ENCODE measurements around the gene NOTCH4. TPM values are rescaled to one million over a fixed set of nuclear protein-coding genes. Genes with fewer than 3 reads are reported as not detected.

The NOTCH4 gene
- total RNA-seq, 1 donor from 2014 or later, result 1.4 TPM

- Mint-ChIP-seq H3K27ac (ENCODE audit: unreplicated experiment) (peak overlapping the region; percentile 72), H3K36me3 (ENCODE audit: low read depth) (peaks cover 17% of the 10 kb centered on the region), H3K4me1 (ENCODE audit: low read depth) (peaks cover 49% of the 10 kb centered on the region), H3K4me3 (ENCODE audit: unreplicated experiment) (no peak overlapping the region), H3K9me3 (ENCODE audit: low read depth) (no peaks in the 10 kb centered on the region), H3K27me3 (ENCODE audit: low read depth) (no peaks in the 10 kb centered on the region)
- TF ChIP-seq CTCF (IDR thresholded peaks at IDR 0.05), result no peak
- DNase-seq (ENCODE audit: low spot score), result no peak
These were observed 50.7 kb downstream of the NOTCH4 start for GRCh38 chr6:32173051-32173727.

GRCh38 chr6:32171234-32171633 is 52.6 kb downstream of the NOTCH4 start:
- H3K27me3 Mint-ChIP-seq (ENCODE audit: low read depth), result no peaks in the 10 kb centered on the region
- no peak overlapping the region for H3K4me3 Mint-ChIP-seq (ENCODE audit: unreplicated experiment)
- DNase-seq (ENCODE audit: low spot score), result peak; percentile 48
- H3K9me3 Mint-ChIP-seq (ENCODE audit: low read depth), result no peaks in the 10 kb centered on the region
- H3K36me3 Mint-ChIP-seq (ENCODE audit: low read depth), result peaks cover 22% of the 10 kb centered on the region
- TF ChIP-seq CTCF (IDR thresholded peaks at IDR 0.05), result no peak
- peaks cover 37% of the 10 kb centered on the region for H3K4me1 Mint-ChIP-seq (ENCODE audit: low read depth)
- no peak overlapping the region for H3K27ac Mint-ChIP-seq (ENCODE audit: unreplicated experiment)

DNA sequence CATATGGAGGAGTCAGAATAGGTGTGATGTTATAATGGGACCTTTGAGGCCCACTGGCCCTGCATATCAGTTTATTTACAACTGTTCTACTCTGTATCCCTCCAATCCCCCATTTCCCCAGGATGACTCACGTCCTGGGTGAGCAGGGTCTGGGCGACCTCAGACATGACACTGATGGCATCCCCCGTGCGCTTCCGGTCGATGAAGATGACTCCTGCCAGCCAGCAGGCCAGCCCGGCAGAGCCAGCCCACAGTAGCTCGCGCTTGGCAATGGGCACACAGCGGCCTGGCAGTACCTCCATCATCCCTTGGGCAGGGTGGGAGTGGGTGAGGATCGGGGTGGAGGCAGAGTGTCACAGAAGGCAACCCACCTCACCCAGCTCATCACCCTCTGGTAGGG is 53.6 kb downstream of the NOTCH4 start:
- no peak for TF ChIP-seq CTCF (IDR thresholded peaks at IDR 0.05)
- H3K36me3 Mint-ChIP-seq (ENCODE audit: low read depth), result peaks cover 23% of the 10 kb centered on the region

DNA sequence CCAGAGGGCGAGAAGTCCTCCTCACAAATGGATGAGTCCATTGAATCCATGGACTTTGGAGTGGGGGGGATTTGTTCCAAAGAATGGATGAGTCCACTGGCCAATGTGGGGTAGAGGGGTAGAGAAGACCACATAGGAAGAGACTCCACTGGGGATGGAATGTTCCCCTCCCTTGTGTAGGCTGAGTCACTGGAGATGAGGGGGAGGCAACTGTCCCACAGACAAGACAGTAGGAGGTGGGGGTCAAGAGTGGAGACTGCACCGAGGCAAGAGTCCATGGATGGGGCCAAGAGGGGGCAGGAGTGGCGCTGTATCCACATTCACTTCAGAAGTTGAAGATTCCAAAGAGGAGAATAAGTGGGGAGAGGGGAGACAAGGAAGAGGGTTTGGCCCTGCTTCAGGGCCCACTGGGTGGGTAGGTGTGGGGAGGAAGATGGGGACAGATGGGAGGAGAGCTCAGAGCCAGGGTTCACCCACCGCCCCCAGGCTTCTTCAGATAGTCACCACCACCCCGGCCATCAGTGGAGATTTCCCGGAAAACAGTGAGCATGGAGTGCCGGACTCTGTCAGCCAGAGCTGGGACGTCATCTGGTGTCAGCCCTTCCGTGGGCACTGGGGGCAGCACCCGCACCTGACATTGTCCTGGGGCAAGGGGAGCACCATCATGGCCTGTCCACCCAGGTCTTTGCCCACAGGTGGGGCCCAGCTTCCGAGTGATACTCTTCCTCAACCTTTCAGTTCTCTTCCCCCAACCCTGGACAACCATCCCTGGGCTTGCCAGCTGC is 54.9 kb downstream of the NOTCH4 start:
- Mint-ChIP-seq H3K9me3 (ENCODE audit: low read depth) (no peaks in the 10 kb centered on the region), H3K36me3 (ENCODE audit: low read depth) (peaks cover 27% of the 10 kb centered on the region), H3K4me1 (ENCODE audit: low read depth) (peaks cover 19% of the 10 kb centered on the region), H3K4me3 (ENCODE audit: unreplicated experiment) (no peak overlapping the region), H3K27me3 (ENCODE audit: low read depth) (no peaks in the 10 kb centered on the region), H3K27ac (ENCODE audit: unreplicated experiment) (peak overlapping the region; percentile 66)
- TF ChIP-seq CTCF (IDR thresholded peaks at IDR 0.05), result peak; percentile 13
- peak; percentile 60 for DNase-seq (ENCODE audit: low spot score)

More for the DNA sequence above, 53.6 kb downstream of the NOTCH4 start:
- no peaks in the 10 kb centered on the region for H3K27me3 Mint-ChIP-seq (ENCODE audit: low read depth)
- H3K9me3 Mint-ChIP-seq (ENCODE audit: low read depth), result no peaks in the 10 kb centered on the region
- DNase-seq (ENCODE audit: low spot score), result peak; percentile 48
- H3K4me1 Mint-ChIP-seq (ENCODE audit: low read depth), result peaks cover 32% of the 10 kb centered on the region
- no peak overlapping the region for H3K27ac Mint-ChIP-seq (ENCODE audit: unreplicated experiment)
- H3K4me3 Mint-ChIP-seq (ENCODE audit: unreplicated experiment), result no peak overlapping the region

DNA sequence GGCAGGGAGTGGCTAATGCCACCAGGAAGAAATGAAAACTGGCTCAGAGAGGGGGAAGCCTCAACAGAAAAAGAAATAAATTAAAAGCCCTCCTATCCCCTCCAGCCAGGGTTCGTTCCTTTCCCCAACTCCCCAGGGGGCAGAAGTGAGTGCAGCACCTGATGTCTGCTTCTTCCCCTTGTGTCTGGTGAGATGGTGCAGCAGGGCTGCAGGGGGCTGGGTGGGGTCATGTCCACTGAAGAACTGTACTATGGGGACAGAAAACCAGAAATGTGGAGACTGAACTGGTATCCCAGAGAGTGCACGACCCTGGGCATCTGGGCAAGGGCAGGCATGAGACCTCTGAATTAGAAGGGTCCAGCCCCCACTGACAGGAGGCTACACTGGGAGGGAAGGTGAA is 55.5 kb downstream of the NOTCH4 start:
- no peak for TF ChIP-seq CTCF (IDR thresholded peaks at IDR 0.05)
- Mint-ChIP-seq H3K4me3 (ENCODE audit: unreplicated experiment) (no peak overlapping the region), H3K4me1 (ENCODE audit: low read depth) (peaks cover 13% of the 10 kb centered on the region), H3K9me3 (ENCODE audit: low read depth) (no peaks in the 10 kb centered on the region), H3K27me3 (ENCODE audit: low read depth) (no peaks in the 10 kb centered on the region), H3K27ac (ENCODE audit: unreplicated experiment) (no peak overlapping the region), H3K36me3 (ENCODE audit: low read depth) (peaks cover 27% of the 10 kb centered on the region)
- DNase-seq (ENCODE audit: low spot score), result peak; percentile 51
